Erythroblast (primary cell): Measurements from ENCODE around the gene EYA4.

Source experiments
- GATA1 ChIP-seq: IDR thresholded peaks from 2 replicates; pipeline ENCODE4 v1.6.1; 2011; ENCODE audit warnings: low read depth, mild to moderate bottlenecking, control low read depth, low read length, moderate library complexity
- POLR2A ChIP-seq: IDR thresholded peaks from 2 replicates; pipeline ENCODE4 v1.6.1; 2011; ENCODE audit warnings: mild to moderate bottlenecking, low read length

GRCh38 chr6:133300896-133301295 lies 59.7 kb downstream of the EYA4 start:
- TF ChIP-seq POLR2A = no peak
- TF ChIP-seq GATA1 = no peak
